GM19328 (cell line): ENCODE results near the gene SPNS1.
"Not testable (repeated sequence)": the region's sequence is repeated elsewhere in the genome, so short reads cannot be mapped to it uniquely, and the experiment has no call there.

Source experiments
- ATAC-seq: cut with Tn5 transposase; IDR thresholded peaks from one replicate; pipeline ENCODE4 v1.9.1; 2021; ENCODE audit warnings: mild to moderate bottlenecking, moderate library complexity; ENCODE audit not compliant: unreplicated experiment

The SPNS1 gene

DNA sequence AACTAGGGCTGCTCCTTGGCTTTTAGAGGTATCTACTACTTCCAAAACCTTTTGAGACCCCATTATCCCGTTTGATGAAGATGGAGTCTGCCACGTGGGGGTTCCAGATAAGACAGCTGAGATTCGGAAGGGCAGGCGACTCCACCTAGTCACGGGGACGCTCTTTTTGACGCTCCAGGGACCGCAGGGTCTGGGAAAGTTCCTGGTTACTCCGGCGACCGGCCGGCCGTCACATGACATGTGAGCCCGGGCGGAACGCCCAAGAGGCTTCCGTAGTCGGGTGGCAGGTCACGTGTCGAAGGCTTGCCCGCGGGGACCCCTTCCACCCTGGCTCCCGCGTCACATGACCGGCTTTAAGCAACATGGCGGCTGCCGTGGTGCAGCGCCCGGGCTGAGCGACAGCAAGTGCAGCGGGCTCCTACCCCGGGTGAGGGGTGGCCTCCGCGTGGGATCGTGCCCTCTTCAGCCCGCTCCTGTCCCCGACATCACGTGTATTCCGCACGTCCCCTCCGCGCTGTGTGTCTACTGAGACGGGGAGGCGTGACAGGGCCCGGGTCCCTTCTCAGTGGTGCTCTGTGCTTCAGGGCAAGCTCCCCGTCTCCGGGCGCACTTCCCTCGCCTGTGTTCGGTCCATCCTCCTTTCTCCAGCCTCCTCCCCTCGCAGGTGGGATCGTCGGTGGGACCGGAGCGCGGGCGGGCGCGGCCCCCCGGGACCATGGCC lies at the start of gene SPNS1:
Gene SPNS1 (plus strand): TSS at position 342 of the 721 bp plus-strand sequence. CDS start 374 bp downstream, at position 716.
- peak; percentile 77 for ATAC-seq

DNA sequence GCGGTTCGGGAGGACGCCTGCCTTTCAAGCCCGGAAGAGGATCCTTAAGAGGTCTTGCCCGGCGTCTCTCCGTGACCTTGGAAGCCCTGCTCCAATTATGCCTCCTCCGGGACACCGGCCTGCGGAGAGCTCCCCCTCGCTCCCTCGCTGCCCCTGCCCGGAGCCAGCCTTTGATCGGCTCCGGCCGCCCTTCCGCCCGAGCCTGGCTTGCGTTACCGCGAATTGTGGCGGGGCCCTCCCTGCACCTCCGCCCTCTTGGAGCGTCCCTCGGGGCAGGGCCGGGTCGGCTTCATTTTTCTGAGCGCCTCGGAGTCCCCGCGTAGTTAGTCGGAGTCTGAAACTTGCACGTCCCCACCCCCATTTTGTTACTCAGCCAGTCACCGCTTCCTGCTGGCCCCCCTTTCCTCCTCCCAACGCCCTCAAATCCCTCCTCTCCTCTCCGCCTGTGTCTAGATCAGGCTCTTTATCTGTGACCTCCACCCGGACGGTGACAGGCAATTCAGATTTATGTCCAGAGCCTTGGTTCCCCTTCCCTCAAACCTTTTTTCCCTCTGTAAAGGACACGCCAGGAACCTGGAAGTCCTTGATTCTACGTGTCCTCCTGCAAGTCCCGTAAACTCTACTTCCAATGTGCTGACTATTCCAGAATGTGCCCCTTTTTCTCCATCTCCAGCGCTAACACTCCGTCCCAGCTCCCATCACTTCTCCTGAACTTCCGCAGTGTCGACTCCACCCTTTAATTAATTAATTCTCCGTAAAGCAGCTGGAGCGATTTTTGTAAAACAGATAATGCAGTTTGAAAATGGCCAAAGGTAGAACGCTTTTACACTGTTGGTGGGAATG lies 49.0 kb upstream of the SPNS1 start:
- no peak for ATAC-seq

DNA sequence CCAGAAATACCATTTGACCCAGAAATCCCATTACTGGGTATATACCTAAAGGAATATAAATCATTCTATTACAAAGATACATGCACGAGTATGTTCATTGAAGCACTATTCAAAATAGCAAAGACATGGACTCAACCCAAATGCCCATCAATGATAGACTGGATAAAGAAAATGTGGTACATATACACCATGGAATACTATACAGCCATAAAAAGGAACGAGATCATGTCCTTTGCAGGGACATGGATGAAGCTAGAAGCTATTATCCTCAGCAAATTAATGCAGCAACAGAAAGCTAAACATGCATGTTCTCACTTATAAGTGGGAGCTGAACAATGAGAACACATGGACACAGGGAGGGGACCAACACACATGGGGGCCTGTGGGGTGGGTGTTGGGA lies 48.3 kb upstream of the SPNS1 start:
- not testable (repeated sequence) for ATAC-seq

DNA sequence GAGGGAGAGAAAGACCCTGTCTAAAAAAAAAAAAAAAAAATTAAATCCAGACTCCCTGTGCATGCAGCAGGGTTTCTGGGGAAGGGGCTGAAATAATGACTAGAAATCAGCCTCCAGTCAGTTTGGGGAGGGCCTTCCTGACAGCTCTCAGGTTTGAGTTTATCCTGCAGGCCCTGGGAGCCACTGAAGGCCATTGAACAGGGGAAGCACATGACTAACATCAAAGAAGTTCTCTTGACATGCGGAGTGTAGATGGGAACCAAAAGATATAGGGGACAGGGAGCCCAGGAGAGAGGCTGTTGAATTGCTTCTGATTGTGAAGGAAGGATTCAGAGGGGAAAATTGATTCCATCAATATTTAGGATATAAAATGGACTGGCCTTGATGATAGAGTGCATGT lies 46.8 kb upstream of the SPNS1 start:
- ATAC-seq = no peak

DNA sequence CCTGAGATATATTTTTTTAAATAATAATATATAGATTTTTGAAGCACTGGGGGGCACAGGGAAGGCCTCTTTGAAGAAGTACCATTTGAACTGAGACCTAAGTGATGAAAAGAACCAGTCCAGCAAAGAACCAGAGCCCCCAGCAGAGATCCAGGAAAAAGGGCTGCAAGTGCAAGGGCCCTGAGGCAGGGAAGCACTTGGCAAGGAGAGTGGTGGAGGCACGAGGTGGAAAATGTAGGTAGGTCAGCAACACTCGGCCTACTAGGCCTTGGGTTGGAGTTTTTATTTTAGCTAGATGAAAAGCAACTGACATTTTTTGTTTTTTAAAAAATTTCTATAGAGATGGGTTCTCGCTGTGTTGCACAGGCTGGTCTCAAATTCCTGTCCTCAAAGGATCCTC lies 44.4 kb upstream of the SPNS1 start:
- ATAC-seq = no peak

DNA sequence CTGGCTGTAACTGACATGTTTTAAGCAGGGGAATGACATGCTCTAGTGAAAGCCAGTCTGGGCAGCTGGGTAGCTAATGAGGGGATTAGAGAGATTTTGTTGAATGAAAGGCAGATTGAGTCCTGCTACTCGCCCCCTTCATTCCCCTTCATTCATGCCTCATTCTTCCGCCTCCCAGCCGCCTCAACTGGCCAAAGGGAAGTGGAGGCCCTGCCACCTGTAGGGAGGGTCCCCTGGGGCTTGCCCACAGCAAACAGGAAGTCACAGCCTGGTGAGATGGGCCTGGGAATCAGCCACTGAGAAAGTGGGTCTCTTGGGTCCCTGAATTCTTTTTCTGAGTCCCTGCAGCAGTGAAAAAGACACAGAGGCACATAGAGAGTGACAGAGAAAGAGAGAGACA lies 43.9 kb upstream of the SPNS1 start:
- no peak for ATAC-seq

DNA sequence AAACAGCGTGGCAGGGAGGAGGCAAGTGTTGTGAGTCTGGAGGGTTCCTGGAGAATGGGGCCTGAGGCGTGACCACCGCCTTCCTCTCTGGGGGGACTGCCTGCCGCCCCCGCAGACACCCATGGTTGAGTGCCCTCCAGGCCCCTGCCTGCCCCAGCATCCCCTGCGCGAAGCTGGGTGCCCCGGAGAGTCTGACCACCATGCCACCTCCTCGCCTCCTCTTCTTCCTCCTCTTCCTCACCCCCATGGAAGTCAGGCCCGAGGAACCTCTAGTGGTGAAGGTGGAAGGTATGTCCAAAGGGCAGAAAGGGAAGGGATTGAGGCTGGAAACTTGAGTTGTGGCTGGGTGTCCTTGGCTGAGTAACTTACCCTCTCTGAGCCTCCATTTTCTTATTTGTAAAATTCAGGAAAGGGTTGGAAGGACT lies 42.8 kb upstream of the SPNS1 start, which contains the start of gene CD19:
Gene CD19 (plus strand): TSS at position 171 of the 425 bp plus-strand sequence. CDS start 30 bp downstream, at position 201.
- no peak for ATAC-seq

- ATAC-seq = no peak
Measured at GRCh38 chr16:28932339-28933141, 42.0 kb upstream of the SPNS1 start.

GRCh38 chr16:28933171-28933570 lies 41.4 kb upstream of the SPNS1 start:
- ATAC-seq = no peak

GRCh38 chr16:28935346-28935745 lies 39.2 kb upstream of the SPNS1 start:
- ATAC-seq = no peak

DNA sequence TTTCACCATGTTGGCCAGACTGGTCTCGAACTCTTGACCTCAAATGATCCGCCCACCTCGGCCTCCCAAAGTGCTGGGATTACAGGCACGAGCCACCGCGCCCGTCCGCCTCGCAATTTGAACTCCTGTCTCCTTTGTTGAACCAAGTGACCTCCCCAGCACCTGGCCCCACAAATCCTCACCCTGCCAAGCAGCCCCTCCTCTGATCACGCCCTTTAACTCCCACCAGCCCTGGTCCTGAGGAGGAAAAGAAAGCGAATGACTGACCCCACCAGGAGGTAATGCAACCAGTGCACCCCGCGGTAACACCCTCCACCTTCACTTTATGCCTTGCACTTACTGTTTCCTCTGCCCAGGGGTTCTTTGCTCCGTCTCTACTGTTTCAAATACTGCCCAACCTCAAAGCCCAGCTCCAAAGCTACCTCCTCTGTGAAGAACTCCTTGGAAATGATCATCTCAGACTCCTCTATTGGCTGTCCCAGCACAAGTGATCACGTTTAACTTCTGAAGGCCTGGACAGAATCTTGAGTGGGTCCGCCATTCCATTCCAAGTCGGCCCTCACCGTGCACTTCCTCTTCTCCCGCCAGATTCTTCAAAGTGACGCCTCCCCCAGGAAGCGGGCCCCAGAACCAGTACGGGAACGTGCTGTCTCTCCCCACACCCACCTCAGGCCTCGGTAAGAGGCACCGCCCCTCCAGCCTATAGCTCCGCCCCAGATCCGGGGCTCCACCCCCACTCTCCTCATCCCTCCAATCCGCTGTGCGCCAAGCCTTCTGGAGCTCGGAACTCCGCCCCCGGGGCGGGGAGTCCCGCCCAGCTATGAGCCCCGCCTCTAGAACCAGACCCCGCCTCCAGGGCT lies 38.4 kb upstream of the SPNS1 start:
- ATAC-seq = peak; percentile 61

- ATAC-seq = no peak
Measured at GRCh38 chr16:28936784-28937155, 37.8 kb upstream of the SPNS1 start.

DNA sequence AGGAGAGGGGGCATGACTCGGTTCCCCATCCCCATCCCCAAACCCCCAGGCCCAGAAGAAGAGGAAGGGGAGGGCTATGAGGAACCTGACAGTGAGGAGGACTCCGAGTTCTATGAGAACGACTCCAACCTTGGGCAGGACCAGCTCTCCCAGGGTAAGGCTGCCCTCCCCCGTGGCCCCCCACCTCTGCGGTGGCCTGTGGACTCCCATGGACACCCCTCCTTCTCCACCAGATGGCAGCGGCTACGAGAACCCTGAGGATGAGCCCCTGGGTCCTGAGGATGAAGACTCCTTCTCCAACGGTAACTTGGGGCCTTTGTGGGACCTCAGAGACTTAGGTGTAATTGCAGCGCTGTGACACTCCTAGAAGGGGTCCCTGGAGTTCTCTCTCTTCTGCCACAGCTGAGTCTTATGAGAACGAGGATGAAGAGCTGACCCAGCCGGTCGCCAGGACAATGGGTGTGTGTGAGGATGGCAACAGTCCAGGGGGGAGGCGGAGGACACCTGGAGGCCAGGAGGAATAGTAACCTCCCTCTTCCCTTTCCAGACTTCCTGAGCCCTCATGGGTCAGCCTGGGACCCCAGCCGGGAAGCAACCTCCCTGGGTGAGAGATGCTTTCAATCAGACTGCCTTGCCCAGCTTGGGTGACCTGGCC lies 37.2 kb upstream of the SPNS1 start:
- no peak for ATAC-seq

- no peak for ATAC-seq
Measured at GRCh38 chr16:28938721-28939120, 35.9 kb upstream of the SPNS1 start.

GRCh38 chr16:28939825-28940224 lies 34.8 kb upstream of the SPNS1 start:
- not testable (repeated sequence) for ATAC-seq

GRCh38 chr16:28943281-28943680 lies 31.3 kb upstream of the SPNS1 start:
- no peak for ATAC-seq

DNA sequence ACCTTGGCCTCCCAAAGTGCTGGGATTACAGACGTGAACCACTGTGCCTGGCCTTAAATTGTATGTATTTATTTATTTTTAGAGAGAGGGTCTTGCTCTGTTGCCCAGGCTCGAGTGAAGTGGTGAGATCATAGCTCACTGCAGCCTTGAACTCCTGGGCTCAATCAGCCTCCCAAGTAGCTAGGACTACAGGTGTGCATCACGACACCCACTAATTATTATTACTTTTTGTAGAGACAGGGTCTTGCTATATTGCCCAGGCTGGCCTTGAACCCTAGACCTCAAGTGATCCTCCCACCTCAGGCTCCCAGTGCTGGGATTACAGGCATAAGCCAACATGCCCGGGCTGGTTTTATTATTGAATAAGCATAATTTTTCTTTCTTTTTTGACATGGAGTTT lies 27.9 kb upstream of the SPNS1 start:
- ATAC-seq = no peak

DNA sequence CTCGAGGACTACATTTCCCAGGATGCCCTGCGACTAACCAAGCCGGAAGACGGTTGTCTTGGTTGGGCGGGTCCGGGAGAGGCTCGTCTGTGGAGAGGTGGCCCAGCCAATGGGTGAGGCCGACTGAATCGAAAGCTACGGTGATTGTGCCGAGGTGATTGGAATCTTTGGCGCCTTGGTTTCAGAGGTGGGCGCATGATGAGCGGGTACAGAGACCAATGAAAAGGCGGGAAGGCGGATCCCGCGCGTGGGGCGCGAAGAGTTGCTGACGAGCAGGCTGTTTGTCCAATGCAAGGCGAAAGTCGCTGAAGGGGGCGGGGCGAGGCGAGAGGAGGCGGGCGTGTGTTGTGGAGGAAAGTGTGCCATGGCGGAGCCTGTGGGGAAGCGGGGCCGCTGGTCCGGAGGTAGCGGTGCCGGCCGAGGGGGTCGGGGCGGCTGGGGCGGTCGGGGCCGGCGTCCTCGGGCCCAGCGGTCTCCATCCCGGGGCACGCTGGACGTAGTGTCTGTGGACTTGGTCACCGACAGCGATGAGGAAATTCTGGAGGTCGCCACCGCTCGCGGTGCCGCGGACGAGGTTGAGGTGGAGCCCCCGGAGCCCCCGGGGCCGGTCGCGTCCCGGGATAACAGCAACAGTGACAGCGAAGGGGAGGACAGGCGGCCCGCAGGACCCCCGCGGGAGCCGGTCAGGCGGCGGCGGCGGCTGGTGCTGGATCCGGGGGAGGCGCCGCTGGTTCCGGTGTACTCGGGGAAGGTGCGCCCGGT lies 23.7 kb upstream of the SPNS1 start, which contains the start of gene NFATC2IP:
Gene NFATC2IP (plus strand): TSS at position 290 of the 762 bp plus-strand sequence. CDS start 75 bp downstream, at position 365.
- ATAC-seq = peak; percentile 89

- no peak for ATAC-seq
Measured at GRCh38 chr16:28951410-28951943, 23.1 kb upstream of the SPNS1 start.
